Neuron (in vitro differentiated cells): ENCODE data around the gene COL6A3.
"Not testable (repeated sequence)": the region's sequence is repeated elsewhere in the genome, so short reads cannot be mapped to it uniquely, and the experiment has no call there.

Source experiments
- H2AFZ ChIP-seq: one replicate; pipeline ENCODE4 v1.6.1; 2013; ENCODE audit warnings: low read depth, mild to moderate bottlenecking, inconsistent platforms, low read length, moderate library complexity
- H3K27me3 ChIP-seq: one replicate; pipeline ENCODE4 v1.6.1; 2013; ENCODE audit warnings: low read length; ENCODE audit not compliant: insufficient read depth
- H3K36me3 ChIP-seq: one replicate; pipeline ENCODE4 v1.6.1; 2013; ENCODE audit warnings: low read length; ENCODE audit not compliant: insufficient read depth
- H3K4me1 ChIP-seq: one replicate; pipeline ENCODE4 v1.6.1; 2013; ENCODE audit warnings: low read length; ENCODE audit not compliant: insufficient read depth
- H3K4me3 ChIP-seq: 2 replicates; pipeline ENCODE4 v1.5.1; 2013; ENCODE audit warnings: mild to moderate bottlenecking, low read length, moderate library complexity
- H3K9me3 ChIP-seq: one replicate; pipeline ENCODE4 v1.6.1; 2013; ENCODE audit warnings: low read length

COL6A3 gene

GRCh38 chr2:237422309-237422708, 8.3 kb upstream of the COL6A3 start:
- Histone ChIP-seq H3K9me3 (no peaks in the 10 kb centered on the region), H3K4me1 (no peaks in the 10 kb centered on the region), H3K36me3 (no peaks in the 10 kb centered on the region), H2AFZ (no peak overlapping the region), H3K4me3 (no peak overlapping the region), H3K27me3 (peaks cover 3% of the 10 kb centered on the region)

GRCh38 chr2:237421542-237422116, 7.7 kb upstream of the COL6A3 start:
- no peaks in the 10 kb centered on the region for H3K9me3 ChIP-seq
- peaks cover 3% of the 10 kb centered on the region for H3K27me3 ChIP-seq
- H3K4me1 ChIP-seq: no peaks in the 10 kb centered on the region
- H2AFZ ChIP-seq: peak overlapping the region; percentile 28
- no peak overlapping the region for H3K4me3 ChIP-seq
- no peaks in the 10 kb centered on the region for H3K36me3 ChIP-seq

GRCh38 chr2:237418300-237418699, 4.3 kb upstream of the COL6A3 start:
- H3K9me3 ChIP-seq: no peaks in the 10 kb centered on the region
- H3K27me3 ChIP-seq: peaks cover 3% of the 10 kb centered on the region
- H3K4me3 ChIP-seq: no peak overlapping the region
- H3K36me3 ChIP-seq: no peaks in the 10 kb centered on the region
- H2AFZ ChIP-seq: no peak overlapping the region
- no peaks in the 10 kb centered on the region for H3K4me1 ChIP-seq

- Histone ChIP-seq H2AFZ (no peak overlapping the region), H3K4me3 (no peak overlapping the region), H3K4me1 (no peaks in the 10 kb centered on the region)
Measured at GRCh38 chr2:237412988-237413776, 782 bp downstream of the COL6A3 start.

GRCh38 chr2:237412646-237412987, 1.3 kb downstream of the COL6A3 start:
- Histone ChIP-seq H2AFZ (no peak overlapping the region), H3K4me1 (no peaks in the 10 kb centered on the region), H3K36me3 (no peaks in the 10 kb centered on the region), H3K27me3 (peaks cover 5% of the 10 kb centered on the region), H3K9me3 (no peaks in the 10 kb centered on the region), H3K4me3 (no peak overlapping the region)

More at GRCh38 chr2:237412988-237413776, 782 bp downstream of the COL6A3 start:
- H3K36me3 ChIP-seq: no peaks in the 10 kb centered on the region
- no peaks in the 10 kb centered on the region for H3K9me3 ChIP-seq
- peaks cover 7% of the 10 kb centered on the region for H3K27me3 ChIP-seq

GRCh38 chr2:237411683-237412423, 2.1 kb downstream of the COL6A3 start:
- Histone ChIP-seq H3K27me3 (peaks cover 4% of the 10 kb centered on the region), H3K4me1 (no peaks in the 10 kb centered on the region), H3K4me3 (no peak overlapping the region), H2AFZ (no peak overlapping the region), H3K9me3 (no peaks in the 10 kb centered on the region), H3K36me3 (no peaks in the 10 kb centered on the region)

GRCh38 chr2:237411092-237411601, 2.8 kb downstream of the COL6A3 start:
- no peaks in the 10 kb centered on the region for H3K4me1 ChIP-seq
- H2AFZ ChIP-seq: no peak overlapping the region
- peaks cover 4% of the 10 kb centered on the region for H3K27me3 ChIP-seq
- H3K36me3 ChIP-seq: no peaks in the 10 kb centered on the region
- no peaks in the 10 kb centered on the region for H3K9me3 ChIP-seq
- H3K4me3 ChIP-seq: no peak overlapping the region

GRCh38 chr2:237409263-237409662, 4.7 kb downstream of the COL6A3 start:
- H2AFZ ChIP-seq, H3K36me3 ChIP-seq, H3K4me3 ChIP-seq, H3K9me3 ChIP-seq, H3K4me1 ChIP-seq: not testable (repeated sequence)
- peaks cover 18% of the 10 kb centered on the region for H3K27me3 ChIP-seq

- no peaks in the 10 kb centered on the region for H3K4me1 ChIP-seq
- no peaks in the 10 kb centered on the region for H3K9me3 ChIP-seq
- H3K36me3 ChIP-seq: no peaks in the 10 kb centered on the region
- no peak overlapping the region for H3K4me3 ChIP-seq
- no peak overlapping the region for H2AFZ ChIP-seq
- peaks cover 22% of the 10 kb centered on the region for H3K27me3 ChIP-seq
Measured at GRCh38 chr2:237408335-237409000, 5.5 kb downstream of the COL6A3 start.

GRCh38 chr2:237407700-237408099, 6.3 kb downstream of the COL6A3 start:
- H3K27me3 ChIP-seq: peaks cover 26% of the 10 kb centered on the region
- H3K4me3 ChIP-seq: no peak overlapping the region
- no peaks in the 10 kb centered on the region for H3K9me3 ChIP-seq
- no peaks in the 10 kb centered on the region for H3K36me3 ChIP-seq
- H2AFZ ChIP-seq: no peak overlapping the region
- no peaks in the 10 kb centered on the region for H3K4me1 ChIP-seq

- Histone ChIP-seq H3K36me3 (no peaks in the 10 kb centered on the region), H3K27me3 (peaks cover 26% of the 10 kb centered on the region), H3K4me1 (no peaks in the 10 kb centered on the region), H2AFZ (no peak overlapping the region), H3K9me3 (no peaks in the 10 kb centered on the region), H3K4me3 (no peak overlapping the region)
Measured at GRCh38 chr2:237406371-237406895, 7.5 kb downstream of the COL6A3 start.

- no peak overlapping the region for H2AFZ ChIP-seq
- peaks cover 26% of the 10 kb centered on the region for H3K27me3 ChIP-seq
- H3K4me3 ChIP-seq: no peak overlapping the region
- H3K9me3 ChIP-seq: no peaks in the 10 kb centered on the region
- H3K36me3 ChIP-seq: no peaks in the 10 kb centered on the region
- H3K4me1 ChIP-seq: no peaks in the 10 kb centered on the region
Measured at GRCh38 chr2:237405605-237406004, 8.4 kb downstream of the COL6A3 start.
